ENCODE results near the gene TM2D3. TPM values are rescaled to one million over a fixed set of nuclear protein-coding genes. Genes with fewer than 3 reads are reported as not detected.

The TM2D3 gene
- total RNA-seq, 1 experiment from 2014 or later, result 35.2 TPM

- H3K4me2 ChIP-seq (ENCODE audit: low read length), result no peak overlapping the region
- no peaks in the 10 kb centered on the region for H3K27me3 ChIP-seq (ENCODE audit: insufficient read depth, low read length)
- peaks cover 41 to 44% of the 10 kb centered on the region in 2 experiments; a peak in 3 of 4 replicates for H3K36me3 ChIP-seq (ENCODE audit: control insufficient read depth in 1 of 2, insufficient read depth in 2 of 2, low read length in 2 of 2)
- no peak for DNase-seq (ENCODE audit: low read depth, low spot score)
- H3K9me3 ChIP-seq (ENCODE audit: control insufficient read depth in 1 of 2, insufficient read depth in 1 of 2, low read depth in 1 of 2, low read length in 2 of 2), result no peaks in the 10 kb centered on the region
- no peaks in the 10 kb centered on the region for H3K9me2 ChIP-seq (ENCODE audit: insufficient read depth)
- intact Hi-C loops (cut with micrococcal nuclease), result no loop called here
- ATAC-seq, result no peak
- peaks cover 6 to 10% of the 10 kb centered on the region in 2 experiments; a peak in 2 of 4 replicates for H3K4me1 ChIP-seq (ENCODE audit: control insufficient read depth in 1 of 2, insufficient read depth in 2 of 2, low read length in 2 of 2)
- TF ChIP-seq SIN3A (IDR thresholded peaks at IDR 0.05; ENCODE audit: low read depth) (no peak), FOSL1 (IDR thresholded peaks at IDR 0.05; ENCODE audit: low read depth) (no peak), CBX3 (IDR thresholded peaks at IDR 0.05; ENCODE audit: low read depth) (no peak), CEBPB (IDR thresholded peaks at IDR 0.05; ENCODE audit: low read depth) (no peak), REST (IDR thresholded peaks at IDR 0.05; ENCODE audit: low read depth) (no peak), EGR1 (IDR thresholded peaks at IDR 0.05; ENCODE audit: low read depth) (no peak), SP1 (IDR thresholded peaks at IDR 0.05; ENCODE audit: low read depth) (no peak), EZH2phosphoT487 (IDR thresholded peaks at IDR 0.05; ENCODE audit: borderline replicate concordance) (no peak), ZNF274 (IDR thresholded peaks at IDR 0.05; ENCODE audit: low read depth, low read length) (no peak), EZH2 (IDR thresholded peaks at IDR 0.05) (no peak), YY1 (IDR thresholded peaks at IDR 0.05; ENCODE audit: extremely low read depth, insufficient replicate concordance, low read depth, low read length) (no peak)
- TF ChIP-seq, protein P1, sequence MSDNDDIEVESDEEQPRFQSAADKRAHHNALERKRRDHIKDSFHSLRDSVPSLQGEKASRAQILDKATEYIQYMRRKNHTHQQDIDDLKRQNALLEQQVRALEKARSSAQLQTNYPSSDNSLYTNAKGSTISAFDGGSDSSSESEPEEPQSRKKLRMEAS (IDR thresholded peaks at IDR 0.05), result no peak
- BruUV-seq (replicated peaks), result no TSS peak
- H4K20me1 ChIP-seq (ENCODE audit: insufficient read depth), result no peaks in the 10 kb centered on the region
- H3K9ac ChIP-seq (ENCODE audit: low read length), result no peak overlapping the region
- no peak overlapping the region for H3K4me3 ChIP-seq (replicated peaks in 1 of 2; ENCODE audit: low read depth in 1 of 2, low read length in 2 of 2)
- H3K27ac ChIP-seq (ENCODE audit: low read depth, low read length), result no peak overlapping the region
- no peak overlapping the region for H2AFZ ChIP-seq (ENCODE audit: low read depth, low read length, poor library complexity, severe bottlenecking)
- ChIA-PET CTCF (no interaction called here), POLR2A (no interaction called here), RAD21 (ENCODE audit: low non-redundant PET in 1 of 2, low total read pairs in 2 of 2, uncharacterized antibody in 2 of 2, unreplicated experiment in 2 of 2) (no interaction called here)
- peaks cover 55% of the 10 kb centered on the region for H3K79me2 ChIP-seq (ENCODE audit: insufficient read depth, low read length)
These were observed 5.5 kb downstream of the TM2D3 start for GRCh38 chr15:101646672-101647071.

Measured in HCT116 (cell line).